GM06990 (cell line): ENCODE results near the gene ABCF2.

Experiments
- DNase-seq: peaks from one replicate; pipeline ENCODE4 v3.0.0-alpha.2; 2011; ENCODE audit not compliant: insufficient read length; ENCODE audit errors: extremely low read depth
- H3K27me3 ChIP-seq: replicated peaks from 2 replicates; pipeline ENCODE4 v1.6.0; 2011; ENCODE audit warnings: low read length; ENCODE audit not compliant: control insufficient read depth, insufficient read depth
- H3K36me3 ChIP-seq: 2 replicates; pipeline ENCODE4 v1.5.1; 2011; ENCODE audit warnings: low read length; ENCODE audit not compliant: control insufficient read depth, insufficient read depth
- H3K4me3 ChIP-seq: replicated peaks from 2 replicates; pipeline ENCODE4 v1.5.1; 2011; ENCODE audit warnings: low read depth, mild to moderate bottlenecking, control low read depth, low read length
- CTCF ChIP-seq: IDR thresholded peaks from 2 replicates; pipeline ENCODE4 v1.5.1; 2011; ENCODE audit warnings: low read length, control low read depth, mild to moderate bottlenecking, inconsistent platforms; ENCODE audit not compliant: insufficient read depth, poor library complexity, severe bottlenecking

The ABCF2 gene

DNA sequence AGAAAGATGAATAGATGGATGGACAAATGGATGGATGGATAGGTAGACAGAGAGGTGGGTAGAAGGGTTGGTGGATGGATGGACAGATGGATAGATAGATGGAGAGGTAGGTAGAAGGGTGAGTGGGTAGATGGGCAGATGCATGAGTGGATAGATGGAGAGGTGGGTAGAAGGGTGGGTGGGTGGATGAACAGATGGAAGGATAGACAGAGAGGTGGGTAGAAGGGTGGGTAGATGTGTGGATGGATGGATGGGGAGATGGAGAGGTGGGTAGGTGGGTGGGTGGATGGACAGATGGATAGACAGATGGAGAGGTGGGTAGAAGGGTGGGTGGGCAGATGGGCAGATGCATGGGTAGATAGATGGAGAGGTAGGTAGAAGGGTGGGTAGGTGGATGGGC, 29.1 kb downstream of the ABCF2 start:
- TF ChIP-seq CTCF, result no peak
- DNase-seq, result no peak
- H3K36me3 ChIP-seq, result no peaks in the 10 kb centered on the region
- H3K4me3 ChIP-seq, result no peak overlapping the region
- peaks cover 4% of the 10 kb centered on the region; the same call in 1 of the 2 replicates for H3K27me3 ChIP-seq

- Histone ChIP-seq H3K27me3 (peaks cover 4% of the 10 kb centered on the region; the same call in 1 of the 2 replicates), H3K36me3 (no peaks in the 10 kb centered on the region), H3K4me3 (no peak overlapping the region)
- DNase-seq, result no peak
- no peak for TF ChIP-seq CTCF
Observed at GRCh38 chr7:151195616-151196450, 31.2 kb downstream of the ABCF2 start.

GRCh38 chr7:151194188-151194587, 32.8 kb downstream of the ABCF2 start:
- Histone ChIP-seq H3K4me3 (no peak overlapping the region), H3K36me3 (no peaks in the 10 kb centered on the region), H3K27me3 (peaks cover 4% of the 10 kb centered on the region; the same call in 1 of the 2 replicates)
- TF ChIP-seq CTCF, result no peak
- no peak for DNase-seq

- no peak for DNase-seq
- H3K4me3 ChIP-seq, result no peak overlapping the region
- no peaks in the 10 kb centered on the region for H3K36me3 ChIP-seq
- no peak for TF ChIP-seq CTCF
- peaks cover 4% of the 10 kb centered on the region; the same call in 1 of the 2 replicates for H3K27me3 ChIP-seq
Observed at GRCh38 chr7:151193203-151193978, 33.6 kb downstream of the ABCF2 start.

- no peak for TF ChIP-seq CTCF
- H3K27me3 ChIP-seq, result peaks cover 3% of the 10 kb centered on the region; the same call in 1 of the 2 replicates
- no peak for DNase-seq
Observed at GRCh38 chr7:151192002-151192539, 34.9 kb downstream of the ABCF2 start.

More at GRCh38 chr7:151192002-151192539, 34.9 kb downstream of the ABCF2 start:
- no peak overlapping the region for H3K4me3 ChIP-seq
- H3K36me3 ChIP-seq, result no peaks in the 10 kb centered on the region
